Activated CD8-positive, alpha-beta memory T cell treated with anti-CD3 and anti-CD28 coated beads, Interleukin-2, amount 10 ng/mL, durations not matched to agents 7 days and 5 days (primary cell): ENCODE measurements around the gene SHD. TPM values are rescaled to one million over a fixed set of nuclear protein-coding genes. Genes with fewer than 3 reads are reported as not detected.
"Not testable (repeated sequence)": the region's sequence is repeated elsewhere in the genome, so short reads cannot be mapped to it uniquely, and the experiment has no call there.

Source experiments
- ATAC-seq: fragments of 150-1000 bp; cut with Tn5 transposase; one replicate; pipeline ENCODE4 v1.10.0; 2021; ENCODE audit warnings: moderate library complexity
- CTCF ChIA-PET: fragments of 350-600 bp; sonication (Branson Sonifier 250); formaldehyde crosslinking; loops from one replicate; lab custom pipeline; 2021; ENCODE audit warnings: antibody characterized with exemption; lab: Charles Lee
- DNase-seq: peaks from one replicate; pipeline ENCODE4 v3.0.0-alpha.2; 2020
- H3K27ac Mint-ChIP-seq: one replicate; pipeline ENCODE4 v1.8.0; 2021; ENCODE audit warnings: mild to moderate bottlenecking, mixed read lengths
- H3K27me3 Mint-ChIP-seq: one replicate; pipeline ENCODE4 v1.8.0; 2021; ENCODE audit warnings: mixed read lengths
- H3K36me3 Mint-ChIP-seq: one replicate; pipeline ENCODE4 v1.8.0; 2021; ENCODE audit warnings: mild to moderate bottlenecking, mixed read lengths
- H3K4me1 Mint-ChIP-seq: one replicate; pipeline ENCODE4 v1.8.0; 2021; ENCODE audit warnings: mixed read lengths
- H3K4me3 Mint-ChIP-seq: one replicate; pipeline ENCODE4 v1.8.0; 2021; ENCODE audit warnings: mild to moderate bottlenecking, moderate library complexity, mixed read lengths
- H3K9me3 Mint-ChIP-seq: one replicate; pipeline ENCODE4 v1.8.0; 2022; ENCODE audit warnings: low read depth, mixed read lengths
- total RNA-seq, 2 experiments: library from RNA; stranded (reverse); gene quantifications; one replicate each; pipeline ENCODE4 v1.2.3, GENCODE V29; 2021

SHD gene, protein sequence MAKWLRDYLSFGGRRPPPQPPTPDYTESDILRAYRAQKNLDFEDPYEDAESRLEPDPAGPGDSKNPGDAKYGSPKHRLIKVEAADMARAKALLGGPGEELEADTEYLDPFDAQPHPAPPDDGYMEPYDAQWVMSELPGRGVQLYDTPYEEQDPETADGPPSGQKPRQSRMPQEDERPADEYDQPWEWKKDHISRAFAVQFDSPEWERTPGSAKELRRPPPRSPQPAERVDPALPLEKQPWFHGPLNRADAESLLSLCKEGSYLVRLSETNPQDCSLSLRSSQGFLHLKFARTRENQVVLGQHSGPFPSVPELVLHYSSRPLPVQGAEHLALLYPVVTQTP
- not detected for total RNA-seq

DNA sequence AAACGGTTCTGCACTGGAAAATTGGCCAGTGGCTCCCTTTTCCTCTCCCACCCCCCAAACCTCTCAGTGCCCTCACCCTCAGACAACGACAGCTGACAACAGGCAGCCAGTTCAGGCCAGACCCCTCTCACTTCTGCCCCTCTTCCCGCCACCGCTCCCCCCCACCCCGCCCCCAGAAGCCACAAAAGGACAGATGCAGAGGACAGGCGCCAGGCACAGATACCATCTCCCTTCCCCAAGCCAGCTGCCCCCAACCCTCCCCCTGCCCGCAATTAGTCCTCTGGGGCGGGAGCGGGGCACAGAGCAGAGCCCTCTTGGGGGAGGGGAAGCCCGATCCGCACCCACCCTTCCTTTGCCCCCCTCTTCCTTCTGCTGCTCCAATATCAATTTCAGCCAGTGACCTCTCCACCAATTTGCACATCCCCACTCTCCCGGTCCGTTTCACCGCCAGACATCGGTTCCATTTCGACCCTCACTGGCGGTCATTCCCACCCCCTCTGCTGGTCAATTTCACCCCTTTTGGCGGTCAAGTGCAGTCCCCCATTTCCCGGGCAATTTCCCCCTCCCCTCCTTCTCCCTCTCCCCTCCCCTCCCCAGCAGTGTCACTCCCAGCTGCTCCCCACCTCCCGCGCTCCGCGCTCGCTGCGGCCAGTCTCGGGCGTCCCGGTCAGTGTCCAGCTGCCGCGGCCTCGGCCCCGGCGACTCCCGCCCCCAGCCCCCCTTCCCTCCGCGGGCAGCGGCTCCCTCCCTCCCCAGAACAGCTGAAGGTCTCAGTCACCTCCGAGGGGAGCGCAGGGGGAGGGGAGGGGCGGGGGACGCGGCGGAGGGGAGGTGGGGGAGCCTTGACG is at the start of gene SHD:
Gene SHD (plus strand): TSS at position 848 of the 848 bp plus-strand sequence. CDS start 798 bp downstream, outside the sequence.
- CTCF ChIA-PET: interaction anchor here (1.1 to 1.8 kb wide), 3 partner anchors 11 to 12 kb away, joined by 4 to 10 read pairs (median 4); no protein-coding TSS in a partner anchor
- Mint-ChIP-seq H3K4me1 (peaks cover 4% of the 10 kb centered on the region), H3K9me3 (no peaks in the 10 kb centered on the region), H3K27ac (no peak within 1 kb of the TSS), H3K4me3 (no peak within 1 kb of the TSS), H3K36me3 (no peaks in the 10 kb centered on the region), H3K27me3 (peaks cover 35% of the 10 kb centered on the region)
- no peak for ATAC-seq
- DNase-seq: no peak

DNA sequence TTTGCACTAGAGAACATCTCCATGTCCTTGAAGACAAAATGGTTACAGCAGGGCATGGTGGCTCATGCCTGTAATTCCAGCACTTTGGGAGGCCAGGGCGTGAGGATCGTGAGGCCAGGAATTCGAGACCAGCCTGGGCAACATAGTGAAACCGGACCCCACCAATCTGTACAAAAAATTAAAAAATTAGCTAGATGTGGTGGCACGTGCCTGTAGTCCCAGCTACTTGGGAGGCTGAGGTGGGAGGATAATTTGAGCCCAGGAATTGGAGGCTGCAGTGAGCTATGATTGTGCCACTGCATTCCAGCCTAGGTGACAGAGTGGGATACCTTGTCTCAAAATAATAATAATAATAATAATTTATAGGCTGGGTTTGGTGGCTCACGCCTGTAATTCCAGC is 48.8 kb upstream of the SHD start:
- H3K27ac Mint-ChIP-seq, H3K9me3 Mint-ChIP-seq, DNase-seq, ATAC-seq, H3K36me3 Mint-ChIP-seq, H3K4me1 Mint-ChIP-seq, H3K27me3 Mint-ChIP-seq, H3K4me3 Mint-ChIP-seq: not testable (repeated sequence)
- CTCF ChIA-PET: interaction anchor here (0.6 to 0.7 kb wide), 2 partner anchors 26 to 414 kb away, joined by 3 to 4 read pairs; no protein-coding TSS in a partner anchor

DNA sequence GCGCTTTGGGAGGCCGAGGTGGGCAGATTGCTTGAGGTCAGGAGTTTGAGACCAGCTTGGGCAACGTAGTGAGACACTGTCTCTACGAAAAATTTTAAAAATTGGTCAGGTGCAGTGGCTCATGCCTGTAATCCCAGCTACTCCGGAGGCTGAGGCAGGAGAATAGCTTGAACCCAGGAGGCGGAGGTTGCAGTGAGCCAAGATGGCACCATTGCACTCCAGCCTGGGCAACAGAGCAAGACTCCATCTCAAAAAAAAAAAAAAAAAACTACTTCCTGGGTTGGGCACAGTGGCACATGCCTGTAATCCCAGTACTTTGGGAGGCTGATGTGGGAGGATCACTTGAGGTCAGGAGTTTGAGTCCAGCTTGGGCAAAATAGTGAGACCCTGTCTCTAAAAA is 47.5 kb upstream of the SHD start:
- H3K36me3 Mint-ChIP-seq, H3K27ac Mint-ChIP-seq, H3K9me3 Mint-ChIP-seq, H3K27me3 Mint-ChIP-seq, H3K4me3 Mint-ChIP-seq, H3K4me1 Mint-ChIP-seq, ATAC-seq, DNase-seq: not testable (repeated sequence)
- CTCF ChIA-PET: interaction anchor here (0.6 to 4.0 kb wide), 5 partner anchors 10 to 976 kb away, joined by 3 to 14 read pairs (median 3); no protein-coding TSS in a partner anchor

DNA sequence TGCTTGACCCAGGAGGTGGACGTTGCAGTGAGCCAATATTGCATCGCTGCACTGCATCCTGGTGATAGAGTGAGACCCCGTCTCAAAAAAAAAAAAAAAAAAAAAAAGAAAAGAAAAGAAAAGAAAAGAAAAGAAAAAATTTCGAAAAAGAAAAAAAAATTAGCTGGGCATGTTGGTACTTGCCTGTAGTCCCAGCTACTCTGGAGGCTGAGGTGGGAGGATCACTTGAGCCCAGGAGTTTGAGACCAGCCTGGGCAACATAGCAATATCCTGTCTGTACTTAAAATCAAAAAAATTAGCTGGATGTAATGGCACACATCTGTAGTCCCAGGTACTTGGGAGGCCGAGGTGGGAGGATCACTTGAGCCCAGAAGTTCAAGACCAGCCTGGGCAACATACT is 46.9 kb upstream of the SHD start:
- H3K4me1 Mint-ChIP-seq, H3K36me3 Mint-ChIP-seq, H3K9me3 Mint-ChIP-seq, DNase-seq, H3K4me3 Mint-ChIP-seq, H3K27ac Mint-ChIP-seq, H3K27me3 Mint-ChIP-seq, ATAC-seq: not testable (repeated sequence)
- CTCF ChIA-PET: interaction anchor here (0.6 to 4.0 kb wide), 7 partner anchors 10 to 352 kb away, joined by 3 to 14 read pairs (median 4); partner anchors contain the start of genes MPND and YJU2

DNA sequence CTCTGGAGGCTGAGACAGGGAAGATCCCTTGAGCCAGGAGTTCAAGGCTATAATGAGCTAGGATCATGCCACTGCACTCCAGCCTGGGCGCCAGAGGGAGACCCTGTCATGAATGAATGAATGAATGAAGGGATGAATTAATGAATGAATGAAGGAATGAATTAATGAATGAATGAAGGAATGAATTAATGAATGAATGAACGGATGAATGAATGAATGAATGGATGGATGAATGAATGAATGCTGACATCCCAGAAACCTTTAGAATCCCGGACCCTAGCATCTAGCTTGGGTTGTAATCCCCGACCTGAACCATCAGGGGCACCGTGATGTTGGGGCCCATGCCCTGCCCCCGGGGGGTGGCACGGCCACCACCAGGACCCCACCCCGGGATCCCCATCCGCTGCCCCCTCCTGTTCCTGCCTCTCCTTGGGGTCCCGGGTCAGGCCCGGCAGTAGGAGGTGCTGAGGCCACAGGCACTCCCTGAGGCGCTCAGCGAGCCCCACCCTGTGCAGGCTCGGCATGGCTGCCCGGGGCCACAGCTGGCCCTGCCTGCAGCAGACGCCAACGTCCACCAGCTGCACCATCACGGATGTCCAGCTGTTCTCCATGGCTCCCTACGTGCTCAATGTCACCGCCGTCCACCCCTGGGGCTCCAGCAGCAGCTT is 46.3 kb upstream of the SHD start:
- CTCF ChIA-PET: interaction anchor here (0.6 to 4.0 kb wide), 9 partner anchors 11 to 353 kb away, joined by 3 to 14 read pairs (median 4); partner anchors contain the start of genes CREB3L3, MPND and YJU2
- no peak overlapping the region for H3K27ac Mint-ChIP-seq
- H3K9me3 Mint-ChIP-seq: no peaks in the 10 kb centered on the region
- DNase-seq (no peak), ATAC-seq (no peak)
- no peaks in the 10 kb centered on the region for H3K36me3 Mint-ChIP-seq
- no peak overlapping the region for H3K4me3 Mint-ChIP-seq
- no peaks in the 10 kb centered on the region for H3K27me3 Mint-ChIP-seq
- peaks cover 8% of the 10 kb centered on the region for H3K4me1 Mint-ChIP-seq

DNA sequence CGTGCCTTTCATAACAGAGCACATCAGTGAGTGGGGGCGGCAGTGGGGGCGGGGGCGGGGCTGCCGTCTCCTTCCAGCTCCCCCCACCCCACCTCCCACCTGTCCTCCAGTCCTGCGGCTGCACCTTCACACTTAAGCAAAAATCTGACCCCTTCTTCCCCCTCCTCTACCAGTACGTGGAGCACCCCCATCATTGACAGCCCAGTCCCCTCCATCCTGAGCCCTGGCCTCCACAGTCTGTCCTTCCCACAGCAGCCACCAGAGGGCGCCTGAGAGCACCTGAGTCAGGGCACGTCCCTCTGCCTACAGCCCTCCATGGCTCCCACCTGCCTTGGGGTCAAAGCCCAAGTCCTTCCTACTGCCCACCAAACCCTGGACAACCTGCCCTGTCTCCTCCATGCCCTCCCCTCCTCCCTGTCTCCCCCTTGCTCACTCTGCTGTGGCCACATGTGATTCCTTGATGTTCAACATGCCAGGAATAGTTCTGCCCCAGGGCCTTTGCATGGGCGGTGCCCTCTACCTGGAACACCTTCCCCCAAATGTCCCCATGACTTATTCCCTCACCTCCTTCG is 45.7 kb upstream of the SHD start:
- no peaks in the 10 kb centered on the region for H3K9me3 Mint-ChIP-seq
- H3K4me1 Mint-ChIP-seq: peaks cover 8% of the 10 kb centered on the region
- DNase-seq: peak; percentile 85
- H3K36me3 Mint-ChIP-seq: no peaks in the 10 kb centered on the region
- H3K27me3 Mint-ChIP-seq: no peaks in the 10 kb centered on the region
- CTCF ChIA-PET: interaction anchor here (0.8 to 4.0 kb wide), 10 partner anchors 10 to 119 kb away, joined by 3 to 14 read pairs (median 4); partner anchors contain the start of genes CREB3L3, MPND and YJU2
- ATAC-seq: peak; percentile 65
- no peak overlapping the region for H3K27ac Mint-ChIP-seq
- H3K4me3 Mint-ChIP-seq: no peak overlapping the region

DNA sequence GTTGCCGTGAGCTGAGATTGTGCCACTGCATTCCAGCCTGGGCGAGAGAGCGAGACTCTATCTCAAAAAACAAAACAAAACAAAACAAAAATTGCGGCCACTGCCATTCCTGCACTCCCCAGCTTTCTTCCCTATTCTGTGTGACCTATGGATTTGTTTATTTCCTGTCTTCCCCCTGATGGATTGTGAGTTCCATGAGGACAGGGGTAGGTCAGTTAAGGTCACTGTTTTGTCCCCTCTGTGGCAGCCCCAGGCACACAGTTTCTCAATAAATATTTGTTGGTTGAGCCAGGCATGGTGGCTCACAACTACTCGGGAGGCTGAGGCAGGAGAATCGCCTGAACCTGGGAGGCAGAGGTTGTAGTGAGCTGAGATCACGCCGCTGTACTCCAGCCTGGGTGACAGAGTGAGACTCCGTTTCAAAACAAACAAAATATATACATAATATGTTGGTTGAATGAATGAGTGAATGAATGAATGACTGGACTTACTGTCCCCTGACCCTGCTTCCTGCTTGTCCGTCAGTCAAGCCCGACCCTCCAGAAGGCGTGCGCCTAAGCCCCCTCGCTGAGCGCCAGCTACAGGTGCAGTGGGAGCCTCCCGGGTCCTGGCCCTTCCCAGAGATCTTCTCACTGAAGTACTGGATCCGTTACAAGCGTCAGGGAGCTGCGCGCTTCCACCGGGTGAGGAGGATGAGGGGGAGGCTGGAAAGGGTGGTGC is 44.8 kb upstream of the SHD start:
- H3K27me3 Mint-ChIP-seq: no peaks in the 10 kb centered on the region
- DNase-seq (no peak), ATAC-seq (no peak)
- H3K4me1 Mint-ChIP-seq: peaks cover 6% of the 10 kb centered on the region
- no peak overlapping the region for H3K4me3 Mint-ChIP-seq
- no peaks in the 10 kb centered on the region for H3K36me3 Mint-ChIP-seq
- CTCF ChIA-PET: interaction anchor here (0.8 to 4.0 kb wide), 6 partner anchors 9 to 118 kb away, joined by 3 to 14 read pairs (median 4); partner anchors contain the start of gene YJU2
- no peaks in the 10 kb centered on the region for H3K9me3 Mint-ChIP-seq
- H3K27ac Mint-ChIP-seq: no peak overlapping the region

DNA sequence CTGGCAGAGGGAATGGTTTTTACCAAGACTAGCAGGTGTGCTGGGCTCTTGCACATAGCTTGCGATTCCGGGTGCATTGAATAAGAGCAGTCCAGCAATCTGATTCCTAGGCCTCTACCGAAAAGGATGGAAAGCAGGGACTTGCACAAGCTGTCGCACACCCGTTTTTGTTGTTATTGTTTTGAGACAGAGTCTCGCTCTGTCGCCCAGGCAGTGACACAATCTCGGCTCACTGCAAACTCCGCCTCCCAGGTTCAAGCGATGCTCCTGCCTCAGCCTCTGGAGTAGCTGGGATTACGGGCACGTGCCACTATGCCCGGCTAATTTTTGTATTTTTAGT is 44.2 kb upstream of the SHD start:
- Mint-ChIP-seq H3K27me3 (no peaks in the 10 kb centered on the region), H3K27ac (no peak overlapping the region), H3K36me3 (no peaks in the 10 kb centered on the region), H3K4me1 (peaks cover 1% of the 10 kb centered on the region), H3K4me3 (no peak overlapping the region), H3K9me3 (no peaks in the 10 kb centered on the region)
- no peak for ATAC-seq
- CTCF ChIA-PET: interaction anchor here (0.7 to 4.0 kb wide), 2 partner anchors 13 to 326 kb away, joined by 3 to 14 read pairs; no protein-coding TSS in a partner anchor
- DNase-seq: no peak

DNA sequence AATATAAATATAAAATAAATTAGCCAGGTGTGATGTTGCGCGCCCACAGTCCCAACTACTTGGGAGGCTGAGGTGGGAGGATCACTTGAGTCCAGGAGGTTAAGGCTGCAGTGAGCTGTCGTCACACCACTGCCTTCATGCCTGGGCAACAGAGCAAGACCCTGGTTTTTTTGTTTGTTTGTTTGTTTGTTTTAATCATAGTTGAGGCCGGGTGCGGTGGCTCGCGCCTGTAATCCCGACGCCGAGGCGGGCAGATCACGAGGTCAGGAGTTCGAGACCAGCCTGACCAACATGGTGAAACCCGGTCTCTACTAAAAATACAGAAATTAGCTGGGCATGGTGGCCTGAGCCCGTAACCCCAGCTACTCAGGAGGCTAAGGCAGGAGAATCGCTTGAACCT is 41.6 kb upstream of the SHD start:
- H3K4me3 Mint-ChIP-seq, CTCF ChIA-PET, DNase-seq, H3K27ac Mint-ChIP-seq, H3K9me3 Mint-ChIP-seq, H3K4me1 Mint-ChIP-seq, H3K36me3 Mint-ChIP-seq, ATAC-seq, H3K27me3 Mint-ChIP-seq: not testable (repeated sequence)

DNA sequence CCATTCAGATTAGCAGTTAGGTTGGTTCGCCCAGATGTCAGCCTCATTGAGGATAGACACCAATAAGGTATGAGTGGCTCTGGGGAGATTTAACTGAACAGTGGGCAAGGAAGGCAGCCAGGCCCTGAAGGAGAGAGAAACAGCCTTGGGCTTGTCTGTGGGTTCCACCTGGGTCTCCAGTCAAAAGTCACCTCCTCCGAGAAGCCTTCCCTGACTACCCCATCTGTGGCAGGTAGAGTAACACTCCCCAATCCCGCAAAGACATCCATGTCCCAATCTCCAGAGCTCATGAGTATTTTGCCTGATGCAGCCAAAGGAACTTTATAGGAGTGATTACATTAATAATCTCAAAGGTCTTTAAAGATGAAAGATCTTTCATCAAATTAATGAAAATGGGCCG is 40.2 kb upstream of the SHD start:
- Mint-ChIP-seq H3K36me3 (no peaks in the 10 kb centered on the region), H3K27me3 (no peaks in the 10 kb centered on the region), H3K27ac (no peak overlapping the region), H3K4me1 (no peaks in the 10 kb centered on the region), H3K9me3 (peaks cover 2% of the 10 kb centered on the region), H3K4me3 (no peak overlapping the region)
- no peak for ATAC-seq
- no peak for DNase-seq
- CTCF ChIA-PET: interaction anchor here (1.6 kb wide), 1 partner anchor 9 kb away, joined by 4 read pairs; no protein-coding TSS in a partner anchor

DNA sequence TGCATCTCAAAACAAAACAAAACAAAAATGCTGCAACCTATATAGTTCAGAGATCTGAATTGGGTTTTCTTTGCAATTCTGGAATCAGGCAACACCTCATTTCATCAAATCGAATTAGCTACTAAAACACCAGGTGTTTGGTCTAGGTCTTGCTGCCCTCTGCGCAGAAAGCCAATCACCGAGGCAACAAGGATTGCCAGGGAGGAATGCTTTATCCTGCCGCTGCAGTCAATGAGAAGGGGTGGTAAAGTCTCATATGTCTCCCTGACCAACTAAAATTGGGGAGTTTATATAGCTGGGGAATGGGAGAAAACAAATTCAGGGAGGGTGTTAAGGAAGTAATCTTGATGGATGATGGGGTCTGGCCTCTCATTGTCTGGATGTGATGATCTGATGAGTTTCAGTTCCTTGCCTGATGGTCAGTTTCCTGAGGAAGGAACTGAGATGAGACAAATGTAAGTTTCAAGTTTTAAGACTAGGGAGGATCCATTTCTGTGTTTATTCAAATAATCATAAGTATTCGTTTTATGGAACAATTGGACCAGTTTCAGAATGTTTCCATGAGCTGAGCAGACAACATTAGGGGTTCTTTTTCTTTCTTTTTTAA is 37.1 kb upstream of the SHD start:
- DNase-seq (no peak), ATAC-seq (no peak)
- peaks cover 2% of the 10 kb centered on the region for H3K9me3 Mint-ChIP-seq
- peaks cover 9% of the 10 kb centered on the region for H3K4me1 Mint-ChIP-seq
- no peaks in the 10 kb centered on the region for H3K36me3 Mint-ChIP-seq
- no peaks in the 10 kb centered on the region for H3K27me3 Mint-ChIP-seq
- no peak overlapping the region for H3K27ac Mint-ChIP-seq
- no peak overlapping the region for H3K4me3 Mint-ChIP-seq
- CTCF ChIA-PET: interaction anchor here (0.7 to 1.6 kb wide), 3 partner anchors 22 to 254 kb away, joined by 3 to 4 read pairs (median 3); no protein-coding TSS in a partner anchor

DNA sequence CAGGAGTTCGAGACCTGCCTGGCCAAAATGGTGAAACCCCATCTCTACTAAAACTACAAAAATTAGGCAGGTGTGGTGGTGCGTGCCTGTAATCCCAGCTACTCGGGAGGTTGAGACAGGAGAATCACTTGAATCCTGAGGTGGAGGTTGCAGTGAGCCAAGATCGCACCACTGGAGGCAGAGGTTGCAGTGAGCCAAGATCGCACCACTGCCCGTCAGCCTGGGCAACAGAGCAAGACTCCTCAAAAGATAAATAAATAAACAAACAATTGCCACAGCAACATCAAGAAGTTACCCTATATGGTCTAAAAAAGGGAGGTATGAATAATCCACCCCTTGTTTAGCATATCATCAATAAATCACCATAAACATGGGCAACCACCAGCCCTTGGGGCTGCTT is 33.1 kb upstream of the SHD start:
- H3K9me3 Mint-ChIP-seq, H3K27me3 Mint-ChIP-seq, ATAC-seq, CTCF ChIA-PET, DNase-seq: not testable (repeated sequence)
- peak overlapping the region; percentile 97 for H3K27ac Mint-ChIP-seq
- peaks cover 21% of the 10 kb centered on the region for H3K4me1 Mint-ChIP-seq
- peak overlapping the region; percentile 85 for H3K4me3 Mint-ChIP-seq
- peaks cover 19% of the 10 kb centered on the region for H3K36me3 Mint-ChIP-seq
